ENCODE results near the gene NAAA.

GRCh38 chr4:75916091-75916661, 24.6 kb downstream of the NAAA start:
- TF ChIP-seq, protein P1, sequence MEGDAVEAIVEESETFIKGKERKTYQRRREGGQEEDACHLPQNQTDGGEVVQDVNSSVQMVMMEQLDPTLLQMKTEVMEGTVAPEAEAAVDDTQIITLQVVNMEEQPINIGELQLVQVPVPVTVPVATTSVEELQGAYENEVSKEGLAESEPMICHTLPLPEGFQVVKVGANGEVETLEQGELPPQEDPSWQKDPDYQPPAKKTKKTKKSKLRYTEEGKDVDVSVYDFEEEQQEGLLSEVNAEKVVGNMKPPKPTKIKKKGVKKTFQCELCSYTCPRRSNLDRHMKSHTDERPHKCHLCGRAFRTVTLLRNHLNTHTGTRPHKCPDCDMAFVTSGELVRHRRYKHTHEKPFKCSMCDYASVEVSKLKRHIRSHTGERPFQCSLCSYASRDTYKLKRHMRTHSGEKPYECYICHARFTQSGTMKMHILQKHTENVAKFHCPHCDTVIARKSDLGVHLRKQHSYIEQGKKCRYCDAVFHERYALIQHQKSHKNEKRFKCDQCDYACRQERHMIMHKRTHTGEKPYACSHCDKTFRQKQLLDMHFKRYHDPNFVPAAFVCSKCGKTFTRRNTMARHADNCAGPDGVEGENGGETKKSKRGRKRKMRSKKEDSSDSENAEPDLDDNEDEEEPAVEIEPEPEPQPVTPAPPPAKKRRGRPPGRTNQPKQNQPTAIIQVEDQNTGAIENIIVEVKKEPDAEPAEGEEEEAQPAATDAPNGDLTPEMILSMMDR (IDR thresholded peaks at IDR 0.05 in 8 of 11, conservative IDR thresholded peaks at IDR 0.05 in 3 of 11) = peak; percentile 34 to 76 (median 66)
- no peak for TF ChIP-seq POLR2A (IDR thresholded peaks at IDR 0.05)
- no peak for TF ChIP-seq POLR2AphosphoS5 (IDR thresholded peaks at IDR 0.05)
